SK-N-SH treated with all-trans-retinoic acid at 6 μM for 48 hours (cell line): ENCODE data around the gene LARP4.

Experiments
- BACH2 ChIP-seq: fragments of 250-450 bp; sonication (Bioruptor Pico); IDR thresholded peaks from 2 replicates; pipeline ENCODE4 v1.9.0; 2021; ENCODE audit warnings: mild to moderate bottlenecking, borderline replicate concordance
- GLIS3 ChIP-seq: fragments of 250-450 bp; sonication (Bioruptor Pico); IDR thresholded peaks from 2 replicates; pipeline ENCODE4 v1.5.0; 2020; ENCODE audit warnings: mild to moderate bottlenecking, moderate library complexity
- OSR1 ChIP-seq: fragments of 250-450 bp; sonication (Bioruptor Pico); IDR thresholded peaks from 2 replicates; pipeline ENCODE4 v1.8.0; 2022; ENCODE audit warnings: moderate library complexity, mild to moderate bottlenecking, inconsistent platforms
- ZNF565 ChIP-seq: fragments of 450-650 bp; formaldehyde crosslinking; conservative IDR thresholded peaks from 2 replicates; pipeline ENCODE4 v1.5.0; 2020; ENCODE audit warnings: low read depth, mild to moderate bottlenecking, moderate library complexity
- TF ChIP-seq, protein P1 (sequence below): fragments of 250-450 bp; sonication (Bioruptor Pico); IDR thresholded peaks from 2 replicates; pipeline ENCODE4 v1.5.0; 2020; ENCODE audit warnings: mild to moderate bottlenecking, moderate library complexity
- TF ChIP-seq, protein P2 (sequence below): fragments of 250-450 bp; sonication (Bioruptor Pico); IDR thresholded peaks from 2 replicates; pipeline ENCODE4 v1.8.0; 2020; ENCODE audit warnings: mild to moderate bottlenecking, moderate library complexity, borderline replicate concordance

DNA sequence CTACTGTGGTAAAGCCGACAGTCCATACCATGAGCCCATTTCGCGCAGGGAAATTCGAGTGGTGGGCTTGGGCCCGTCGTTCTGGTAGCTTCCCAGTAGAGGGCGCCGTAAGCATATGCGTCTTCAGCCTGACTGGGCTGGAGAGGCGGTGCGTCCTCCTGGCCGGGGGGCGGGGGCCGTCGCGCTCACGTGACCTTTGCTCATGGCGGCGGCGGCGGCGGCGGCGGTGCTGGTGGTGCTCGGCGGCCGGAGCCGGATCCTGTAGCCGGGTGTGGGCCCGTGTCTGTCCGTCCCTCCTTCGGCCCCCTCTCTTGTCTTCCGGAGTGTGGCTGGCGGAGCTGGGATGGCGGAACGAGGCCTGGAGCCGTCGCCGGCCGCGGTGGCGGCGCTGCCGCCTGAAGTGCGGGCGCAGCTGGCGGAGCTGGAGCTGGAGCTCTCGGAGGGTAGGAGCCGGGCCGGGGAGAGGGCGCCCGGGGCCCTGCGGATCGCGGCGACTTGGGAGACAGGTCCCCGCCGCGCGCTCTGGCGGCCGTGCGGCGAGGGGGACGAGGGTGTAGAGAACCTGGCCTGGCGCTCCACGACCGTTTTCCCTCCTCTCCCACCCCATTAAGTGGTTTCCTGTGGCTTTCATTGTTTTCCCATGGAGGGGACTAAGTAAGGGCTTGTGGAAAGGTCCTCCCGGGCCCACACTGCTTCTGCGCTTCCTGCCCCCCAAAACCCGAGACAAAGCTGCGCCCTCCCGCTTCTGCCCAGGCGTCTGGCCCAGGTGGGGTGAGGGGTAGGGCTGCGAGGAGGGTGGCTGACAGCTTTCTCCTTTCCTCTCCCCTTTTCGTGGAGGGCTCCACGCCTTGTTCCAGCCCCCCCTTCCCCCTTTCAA, 104.4 kb downstream of the LARP4 start, which contains the start of gene DIP2B:
- TF ChIP-seq, protein P1, sequence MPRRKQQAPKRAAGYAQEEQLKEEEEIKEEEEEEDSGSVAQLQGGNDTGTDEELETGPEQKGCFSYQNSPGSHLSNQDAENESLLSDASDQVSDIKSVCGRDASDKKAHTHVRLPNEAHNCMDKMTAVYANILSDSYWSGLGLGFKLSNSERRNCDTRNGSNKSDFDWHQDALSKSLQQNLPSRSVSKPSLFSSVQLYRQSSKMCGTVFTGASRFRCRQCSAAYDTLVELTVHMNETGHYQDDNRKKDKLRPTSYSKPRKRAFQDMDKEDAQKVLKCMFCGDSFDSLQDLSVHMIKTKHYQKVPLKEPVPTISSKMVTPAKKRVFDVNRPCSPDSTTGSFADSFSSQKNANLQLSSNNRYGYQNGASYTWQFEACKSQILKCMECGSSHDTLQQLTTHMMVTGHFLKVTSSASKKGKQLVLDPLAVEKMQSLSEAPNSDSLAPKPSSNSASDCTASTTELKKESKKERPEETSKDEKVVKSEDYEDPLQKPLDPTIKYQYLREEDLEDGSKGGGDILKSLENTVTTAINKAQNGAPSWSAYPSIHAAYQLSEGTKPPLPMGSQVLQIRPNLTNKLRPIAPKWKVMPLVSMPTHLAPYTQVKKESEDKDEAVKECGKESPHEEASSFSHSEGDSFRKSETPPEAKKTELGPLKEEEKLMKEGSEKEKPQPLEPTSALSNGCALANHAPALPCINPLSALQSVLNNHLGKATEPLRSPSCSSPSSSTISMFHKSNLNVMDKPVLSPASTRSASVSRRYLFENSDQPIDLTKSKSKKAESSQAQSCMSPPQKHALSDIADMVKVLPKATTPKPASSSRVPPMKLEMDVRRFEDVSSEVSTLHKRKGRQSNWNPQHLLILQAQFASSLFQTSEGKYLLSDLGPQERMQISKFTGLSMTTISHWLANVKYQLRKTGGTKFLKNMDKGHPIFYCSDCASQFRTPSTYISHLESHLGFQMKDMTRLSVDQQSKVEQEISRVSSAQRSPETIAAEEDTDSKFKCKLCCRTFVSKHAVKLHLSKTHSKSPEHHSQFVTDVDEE (CRISPR knock-in tag): no peak
- TF ChIP-seq OSR1 (CRISPR knock-in tag) (no peak), BACH2 (CRISPR knock-in tag) (no peak), ZNF565 (no peak), GLIS3 (CRISPR knock-in tag) (no peak)
- TF ChIP-seq, protein P2, sequence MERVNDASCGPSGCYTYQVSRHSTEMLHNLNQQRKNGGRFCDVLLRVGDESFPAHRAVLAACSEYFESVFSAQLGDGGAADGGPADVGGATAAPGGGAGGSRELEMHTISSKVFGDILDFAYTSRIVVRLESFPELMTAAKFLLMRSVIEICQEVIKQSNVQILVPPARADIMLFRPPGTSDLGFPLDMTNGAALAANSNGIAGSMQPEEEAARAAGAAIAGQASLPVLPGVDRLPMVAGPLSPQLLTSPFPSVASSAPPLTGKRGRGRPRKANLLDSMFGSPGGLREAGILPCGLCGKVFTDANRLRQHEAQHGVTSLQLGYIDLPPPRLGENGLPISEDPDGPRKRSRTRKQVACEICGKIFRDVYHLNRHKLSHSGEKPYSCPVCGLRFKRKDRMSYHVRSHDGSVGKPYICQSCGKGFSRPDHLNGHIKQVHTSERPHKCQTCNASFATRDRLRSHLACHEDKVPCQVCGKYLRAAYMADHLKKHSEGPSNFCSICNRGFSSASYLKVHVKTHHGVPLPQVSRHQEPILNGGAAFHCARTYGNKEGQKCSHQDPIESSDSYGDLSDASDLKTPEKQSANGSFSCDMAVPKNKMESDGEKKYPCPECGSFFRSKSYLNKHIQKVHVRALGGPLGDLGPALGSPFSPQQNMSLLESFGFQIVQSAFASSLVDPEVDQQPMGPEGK (CRISPR knock-in tag): no peak
